OCI-LY3 (cell line): ENCODE data around the gene APOM.

Experiments used
- H2AFZ ChIP-seq: fragments of 200-600, 300-600 bp; shearing (Covaris generic); 2 replicates; pipeline ENCODE4 v1.6.0; 2014; ENCODE audit warnings: antibody characterized with exemption, low read depth, low read length
- H3K27ac ChIP-seq: fragments of 200-600, 300-600 bp; sonication (generic); 2 replicates; pipeline ENCODE4 v1.5.1; 2014; ENCODE audit warnings: mild to moderate bottlenecking, low read length, moderate library complexity, mixed read lengths
- H3K27me3 ChIP-seq: fragments of 200-600, 300-600 bp; sonication (generic); 2 replicates; pipeline ENCODE4 v1.6.1; 2014; ENCODE audit warnings: low read depth, low read length, mixed read lengths
- H3K36me3 ChIP-seq: fragments of 200-600, 300-600 bp; sonication (generic); replicated peaks from 2 replicates; pipeline ENCODE3; 2014; ENCODE audit warnings: low read depth, low read length, mixed read lengths
- H3K4me1 ChIP-seq: fragments of 300-600, 200-600 bp; sonication (generic); 2 replicates; pipeline ENCODE4 v1.6.1; 2014; ENCODE audit warnings: low read length, mixed read lengths
- H3K4me2 ChIP-seq: fragments of 200-600, 300-600 bp; sonication (generic); 2 replicates; pipeline ENCODE4 v1.6.1; 2014; ENCODE audit warnings: low read length, mixed read lengths
- H3K4me3 ChIP-seq: fragments of 300-600, 200-600 bp; sonication (generic); 2 replicates; pipeline ENCODE4 v1.5.1; 2014; ENCODE audit warnings: antibody characterized with exemption, mild to moderate bottlenecking, low read length, moderate library complexity
- H3K79me2 ChIP-seq: fragments of 300-600, 200-600 bp; shearing (Covaris generic); 2 replicates; pipeline ENCODE4 v1.6.1; 2014; ENCODE audit warnings: mild to moderate bottlenecking, low read length, mixed read lengths
- H3K9ac ChIP-seq: fragments of 300-600, 200-600 bp; shearing (Covaris generic); 2 replicates; pipeline ENCODE4 v1.6.0; 2014; ENCODE audit warnings: mild to moderate bottlenecking, low read length, moderate library complexity
- H3K9me3 ChIP-seq: fragments of 200-600, 300-600 bp; shearing (Covaris generic); 2 replicates; pipeline ENCODE4 v1.6.1; 2014; ENCODE audit warnings: low read length, mixed read lengths; ENCODE audit not compliant: insufficient read depth
- H4K20me1 ChIP-seq: fragments of 200-600, 300-600 bp; sonication (generic); 2 replicates; pipeline ENCODE4 v1.6.1; 2016; ENCODE audit warnings: low read length, mixed read lengths; ENCODE audit not compliant: insufficient read depth
- CTCF ChIP-seq: fragments of 200-600, 300-600 bp; sonication (generic); IDR thresholded peaks from 2 replicates; pipeline ENCODE4 v1.5.1; 2014; ENCODE audit warnings: antibody characterized with exemption, low read length, low read depth
- EZH2phosphoT487 ChIP-seq: fragments of 200-600 bp; shearing (Covaris generic); IDR thresholded peaks from 2 replicates; pipeline ENCODE4 v1.6.1; 2018; ENCODE audit warnings: antibody characterized with exemption, mixed run types, low read depth

Gene APOM

GRCh38 chr6:31702405-31702818 is 46.7 kb downstream of the APOM start:
- Histone ChIP-seq H3K9ac (peak overlapping the region; percentile 86), H4K20me1 (no peaks in the 10 kb centered on the region), H3K9me3 (no peaks in the 10 kb centered on the region), H2AFZ (no peak overlapping the region), H3K79me2 (peaks cover 18% of the 10 kb centered on the region), H3K4me2 (peak overlapping the region; percentile 100), H3K27me3 (no peaks in the 10 kb centered on the region), H3K27ac (no peak overlapping the region), H3K4me3 (peak overlapping the region; percentile 96), H3K36me3 (no peaks in the 10 kb centered on the region), H3K4me1 (peaks cover 12% of the 10 kb centered on the region)
- TF ChIP-seq EZH2phosphoT487 (no peak), CTCF (no peak)

GRCh38 chr6:31702819-31703716 is 47.4 kb downstream of the APOM start, which contains the start of gene ABHD16A:
TSS of gene ABHD16A (minus strand) at chr6:31703324. CDS start at chr6:31703281, 43 bp downstream.
- peaks cover 18% of the 10 kb centered on the region for H3K79me2 ChIP-seq
- H3K9ac ChIP-seq: peak within 1 kb of the TSS; percentile 86
- H3K4me2 ChIP-seq: peak within 1 kb of the TSS; percentile 100
- no peaks in the 10 kb centered on the region for H3K9me3 ChIP-seq
- peak within 1 kb of the TSS; percentile 96 for H3K4me3 ChIP-seq
- no peaks in the 10 kb centered on the region for H3K36me3 ChIP-seq
- TF ChIP-seq CTCF (no peak), EZH2phosphoT487 (no peak)
- peaks cover 12% of the 10 kb centered on the region for H3K4me1 ChIP-seq
- peak within 1 kb of the TSS; percentile 69 for H3K27ac ChIP-seq
- H3K27me3 ChIP-seq: no peaks in the 10 kb centered on the region
- peak within 1 kb of the TSS; percentile 76 for H2AFZ ChIP-seq
- H4K20me1 ChIP-seq: no peaks in the 10 kb centered on the region

- Histone ChIP-seq H3K4me1 (peaks cover 18% of the 10 kb centered on the region), H3K4me2 (no peak overlapping the region), H3K27me3 (no peaks in the 10 kb centered on the region), H3K36me3 (no peaks in the 10 kb centered on the region), H3K4me3 (no peak overlapping the region), H3K79me2 (peaks cover 18% of the 10 kb centered on the region), H3K9ac (no peak overlapping the region), H3K9me3 (no peaks in the 10 kb centered on the region), H2AFZ (no peak overlapping the region), H3K27ac (no peak overlapping the region), H4K20me1 (no peaks in the 10 kb centered on the region)
- TF ChIP-seq EZH2phosphoT487 (no peak), CTCF (no peak)
These were observed 50.2 kb downstream of the APOM start for GRCh38 chr6:31705931-31706330.

GRCh38 chr6:31706599-31706998 is 50.9 kb downstream of the APOM start, which contains the start of gene LY6G6F:
TSS of gene LY6G6F (plus strand) at chr6:31706866. CDS start at chr6:31706907, 41 bp downstream.
- Histone ChIP-seq H3K27ac (no peak within 1 kb of the TSS), H3K36me3 (no peaks in the 10 kb centered on the region), H2AFZ (no peak within 1 kb of the TSS), H3K9me3 (no peaks in the 10 kb centered on the region), H4K20me1 (no peaks in the 10 kb centered on the region), H3K9ac (no peak within 1 kb of the TSS), H3K27me3 (no peaks in the 10 kb centered on the region), H3K4me2 (no peak within 1 kb of the TSS), H3K79me2 (peaks cover 14% of the 10 kb centered on the region), H3K4me3 (no peak within 1 kb of the TSS), H3K4me1 (peaks cover 17% of the 10 kb centered on the region)
- TF ChIP-seq EZH2phosphoT487 (no peak), CTCF (no peak)
